GM12874 (cell line): Measurements from ENCODE around the gene TRAF3IP1.

Experiments used
- CTCF ChIP-seq: IDR thresholded peaks from 2 replicates; pipeline ENCODE4 v1.5.1; 2011; ENCODE audit warnings: low read depth, mild to moderate bottlenecking, control low read depth, low read length, moderate library complexity; ENCODE audit not compliant: insufficient read depth

TRAF3IP1 gene

GRCh38 chr2:238352361-238352760 lies 32.0 kb downstream of the TRAF3IP1 start:
- TF ChIP-seq CTCF = no peak

GRCh38 chr2:238358769-238359168 lies 38.5 kb downstream of the TRAF3IP1 start:
- TF ChIP-seq CTCF = no peak

GRCh38 chr2:238359403-238359802 lies 39.1 kb downstream of the TRAF3IP1 start:
- TF ChIP-seq CTCF = no peak

- TF ChIP-seq CTCF = no peak
These were observed 41.6 kb downstream of the TRAF3IP1 start for GRCh38 chr2:238361877-238362276.

GRCh38 chr2:238362626-238363025 lies 42.3 kb downstream of the TRAF3IP1 start:
- TF ChIP-seq CTCF = no peak

GRCh38 chr2:238369591-238370040 lies 49.3 kb downstream of the TRAF3IP1 start:
- TF ChIP-seq CTCF = no peak

GRCh38 chr2:238370094-238370822 lies 49.9 kb downstream of the TRAF3IP1 start:
- no peak for TF ChIP-seq CTCF
